ENCODE measurements around the gene ZNF367. TPM values are rescaled to one million over a fixed set of nuclear protein-coding genes. Genes with fewer than 3 reads are reported as not detected.

ZNF367 gene
- total RNA-seq, 1 experiment from 2014 or later, result 10.1 TPM

GRCh38 chr9:96457266-96457665, 39.1 kb upstream of the ZNF367 start:
- H4K8ac ChIP-seq (replicated peaks; ENCODE audit: insufficient read length, low read depth, low read length), result no peak overlapping the region
- no peak for TF ChIP-seq CTCF (conservative IDR thresholded peaks at IDR 0.05)
- H3K4me1 Mint-ChIP-seq, result peaks cover 15 to 23% of the 10 kb centered on the region in 2 experiments
- H3K56ac ChIP-seq (ENCODE audit: insufficient read length, low read depth, low read length), result no peak overlapping the region
- no peak for DNase-seq
- H3K4me1 ChIP-seq (ENCODE audit: insufficient read depth, low read length), result no peaks in the 10 kb centered on the region; the same call in 1 of the 2 replicates
- H3K23ac ChIP-seq (ENCODE audit: insufficient read length, low read depth, low read length), result no peak overlapping the region
- H4K91ac ChIP-seq (ENCODE audit: insufficient read length, low read depth, low read length), result no peak overlapping the region
- H2AFZ ChIP-seq (ENCODE audit: low read length), result no peak overlapping the region
- no peaks in the 10 kb centered on the region for H3K27me3 Mint-ChIP-seq (ENCODE audit: low read depth)
- H3K9ac ChIP-seq (ENCODE audit: extremely low read depth, insufficient read length, low read length), result no peak overlapping the region
- H3K4me3 Mint-ChIP-seq, result no peak overlapping the region
- no peak overlapping the region for H2BK20ac ChIP-seq (ENCODE audit: low read depth, low read length, poor library complexity, severe bottlenecking)
- no peaks in the 10 kb centered on the region for H3K23me2 ChIP-seq (ENCODE audit: insufficient read length, low read depth, low read length, poor library complexity, severe bottlenecking)
- H2AK5ac ChIP-seq (ENCODE audit: insufficient read length, low read length), result no peak overlapping the region
- H4K20me1 ChIP-seq (ENCODE audit: control insufficient read depth, insufficient read depth, insufficient read length), result no peaks in the 10 kb centered on the region
- no peak overlapping the region for H3K18ac ChIP-seq (ENCODE audit: insufficient read length, low read depth, low read length)
- no peaks in the 10 kb centered on the region for H3K27me3 ChIP-seq (ENCODE audit: insufficient read depth, low read length)
- no CpG with 5 or more reads among the region's 4 CpGs for WGBS (ENCODE audit: extremely low coverage, insufficient read length, low lambda C conversion rate)
- H2BK120ac ChIP-seq (ENCODE audit: low read depth, low read length, poor library complexity, severe bottlenecking), result no peak overlapping the region
- H3K27ac ChIP-seq (ENCODE audit: insufficient read length, low read depth, low read length), result no peak overlapping the region
- H2BK12ac ChIP-seq (ENCODE audit: insufficient read length, low read depth, low read length), result no peak overlapping the region
- H3T11ph ChIP-seq (ENCODE audit: low read length), result no peak overlapping the region
- no peaks in the 10 kb centered on the region for H3K79me1 ChIP-seq (ENCODE audit: insufficient read depth, low read depth, low read length, poor library complexity, severe bottlenecking)
- no peak overlapping the region for H2BK5ac ChIP-seq (ENCODE audit: insufficient read length, low read length)
- H3K14ac ChIP-seq (ENCODE audit: insufficient read depth, low read length), result no peak overlapping the region
- no peaks in the 10 kb centered on the region for H3K79me2 ChIP-seq (ENCODE audit: insufficient read depth, low read length)
- peaks cover 4 to 14% (median 8%) of the 10 kb centered on the region in 3 experiments; a peak in 6 of 7 replicates for H3K36me3 Mint-ChIP-seq (ENCODE audit: insufficient read depth in 1 of 3, low read depth in 3 of 3)
- no peak overlapping the region for H2BK15ac ChIP-seq (ENCODE audit: low read depth, low read length)
- H3K4ac ChIP-seq (ENCODE audit: low read depth, low read length), result no peak overlapping the region
- H4K5ac ChIP-seq (ENCODE audit: insufficient read length, low read depth, low read length), result no peak overlapping the region
- H3K9me3 ChIP-seq (ENCODE audit: control insufficient read depth, low read depth, low read length), result no peaks in the 10 kb centered on the region
- H3K27ac Mint-ChIP-seq, result no peak overlapping the region; a peak in 1 of 7 replicates
- no peak overlapping the region for H3K4me2 ChIP-seq (ENCODE audit: insufficient read depth, insufficient read length, low read length)
- H3K9me3 Mint-ChIP-seq, result no peaks in the 10 kb centered on the region

All from H9 (cell line).